Neural cell (in vitro differentiated cells): ENCODE measurements around the gene CASP1. TPM values are rescaled to one million over a fixed set of nuclear protein-coding genes. Genes with fewer than 3 reads are reported as not detected.
"Not testable (repeated sequence)": the region's sequence is repeated elsewhere in the genome, so short reads cannot be mapped to it uniquely, and the experiment has no call there.

ENCODE experiments used
- H2AFZ ChIP-seq: fragments of 200-600, 300-800 bp; sonication (generic), shearing (Covaris generic); 2 replicates; pipeline ENCODE4 v1.6.0; 2014; ENCODE audit warnings: low read depth, mild to moderate bottlenecking, antibody characterized with exemption, low read length, moderate library complexity
- H3F3A ChIP-seq: fragments of 200-600 bp; shearing (Covaris generic); 2 replicates; pipeline ENCODE4 v1.6.1; 2016; ENCODE audit warnings: mild to moderate bottlenecking, moderate library complexity, mixed read lengths, antibody characterized with exemption, low read length; ENCODE audit not compliant: insufficient read depth, poor library complexity, severe bottlenecking
- H3K27ac ChIP-seq: fragments of 200-600, 300-800 bp; sonication (generic), shearing (Covaris generic); 2 replicates; pipeline ENCODE4 v1.5.1; 2014; ENCODE audit warnings: mild to moderate bottlenecking, low read length, moderate library complexity
- H3K27me3 ChIP-seq: fragments of 300-800, 200-600 bp; sonication (generic), shearing (Covaris generic); 2 replicates; pipeline ENCODE4 v1.6.0; 2014; ENCODE audit warnings: mild to moderate bottlenecking, low read depth, low read length, moderate library complexity; ENCODE audit not compliant: insufficient read depth
- H3K36me3 ChIP-seq: fragments of 300-800, 200-600 bp; sonication (generic), shearing (Covaris generic); 2 replicates; pipeline ENCODE4 v1.5.1; 2014; ENCODE audit warnings: mild to moderate bottlenecking, antibody characterized with exemption, low read length, moderate library complexity; ENCODE audit not compliant: insufficient read depth
- H3K4me2 ChIP-seq: fragments of 300-800, 200-600 bp; sonication (generic), shearing (Covaris generic); 2 replicates; pipeline ENCODE4 v1.6.0; 2014; ENCODE audit warnings: mild to moderate bottlenecking, low read length
- H3K4me3 ChIP-seq: fragments of 300-800, 200-600 bp; sonication (generic), shearing (Covaris generic); 2 replicates; pipeline ENCODE4 v1.5.1; 2014; ENCODE audit warnings: mild to moderate bottlenecking, low read length, moderate library complexity
- H3K79me2 ChIP-seq: fragments of 200-600 bp; shearing (Covaris generic); replicated peaks from 2 replicates; pipeline ENCODE4 v1.6.0; 2014; ENCODE audit warnings: mild to moderate bottlenecking, low read length, moderate library complexity; ENCODE audit not compliant: insufficient read depth
- H3K9ac ChIP-seq: fragments of 300-800, 200-600 bp; sonication (generic), shearing (Covaris generic); 2 replicates; pipeline ENCODE4 v1.6.1; 2016; ENCODE audit warnings: mild to moderate bottlenecking, low read length, mixed read lengths
- H3K9me2 ChIP-seq: fragments of 200-600 bp; shearing (Covaris generic); 2 replicates; pipeline ENCODE4 v1.6.1; 2016; ENCODE audit warnings: mild to moderate bottlenecking, low read length, mixed read lengths; ENCODE audit not compliant: insufficient read depth
- H3K9me3 ChIP-seq: fragments of 200-600, 300-800 bp; sonication (generic), shearing (Covaris generic); 2 replicates; pipeline ENCODE4 v1.6.1; 2016; ENCODE audit warnings: mild to moderate bottlenecking, mixed run types, low read length, moderate library complexity, mixed read lengths
- H4K20me1 ChIP-seq: fragments of 200-600 bp; shearing (Covaris generic); 2 replicates; pipeline ENCODE4 v1.6.1; 2016; ENCODE audit warnings: mild to moderate bottlenecking, mixed run types; ENCODE audit not compliant: insufficient read depth
- EP300 ChIP-seq: fragments of 450-650 bp; conservative IDR thresholded peaks from 2 replicates; pipeline ENCODE4 v1.6.1; 2014; ENCODE audit warnings: antibody characterized with exemption, mild to moderate bottlenecking, moderate library complexity; ENCODE audit not compliant: poor library complexity, severe bottlenecking
- EZH2 ChIP-seq: fragments of 200-600, 300-800 bp; shearing (Covaris generic), sonication (generic); IDR thresholded peaks from 2 replicates; pipeline ENCODE4 v1.6.1; 2014; ENCODE audit warnings: antibody characterized with exemption, low read length, borderline replicate concordance, mild to moderate bottlenecking; ENCODE audit not compliant: insufficient read depth, poor library complexity, severe bottlenecking
- MXI1 ChIP-seq: fragments of 450-650 bp; conservative IDR thresholded peaks from 2 replicates; pipeline ENCODE4 v1.6.1; 2014; ENCODE audit warnings: antibody characterized with exemption, mild to moderate bottlenecking; ENCODE audit not compliant: poor library complexity, severe bottlenecking
- POLR2AphosphoS5 ChIP-seq: IDR thresholded peaks from 2 replicates; pipeline ENCODE4 v1.6.1; 2012
- RAD21 ChIP-seq: fragments of 450-650 bp; conservative IDR thresholded peaks from 2 replicates; pipeline ENCODE4 v1.6.1; 2014; ENCODE audit warnings: antibody characterized with exemption, mild to moderate bottlenecking, moderate library complexity
- REST ChIP-seq: IDR thresholded peaks from 2 replicates; pipeline ENCODE4 v1.6.1; 2012; ENCODE audit warnings: borderline replicate concordance
- SMC3 ChIP-seq: fragments of 450-650 bp; conservative IDR thresholded peaks from 2 replicates; pipeline ENCODE4 v1.6.1; 2014; ENCODE audit warnings: antibody characterized with exemption, mild to moderate bottlenecking, moderate library complexity; ENCODE audit not compliant: poor library complexity
- TAF1 ChIP-seq: IDR thresholded peaks from 2 replicates; pipeline ENCODE4 v1.6.1; 2012; ENCODE audit warnings: low read depth
- polyA plus RNA-seq: library from polyadenylated mRNA; depleted of rRNA; stranded (reverse); fragments of >200 nt; gene quantifications from 2 replicates; pipeline ENCODE4 v1.2.3, GENCODE V29; 2014
- TF ChIP-seq, protein P1 (sequence below): fragments of 450-650 bp; IDR thresholded peaks from 2 replicates; pipeline ENCODE4 v1.5.1; 2014; ENCODE audit warnings: antibody characterized with exemption, mild to moderate bottlenecking, moderate library complexity; ENCODE audit not compliant: poor library complexity, severe bottlenecking

Gene CASP1
- polyA plus RNA-seq, 1 donor from 2014 or later: not detected

- Histone ChIP-seq H3K9me3 (no peaks in the 10 kb centered on the region), H3K79me2 (no peaks in the 10 kb centered on the region), H3F3A (no peaks in the 10 kb centered on the region), H3K27me3 (no peaks in the 10 kb centered on the region), H3K9me2 (no peaks in the 10 kb centered on the region), H3K36me3 (no peaks in the 10 kb centered on the region), H4K20me1 (no peaks in the 10 kb centered on the region), H3K4me2 (no peak overlapping the region), H3K27ac (no peak overlapping the region), H3K9ac (no peak overlapping the region), H3K4me3 (no peak overlapping the region), H2AFZ (no peak overlapping the region)
- TF ChIP-seq MXI1: no peak
- no peak for TF ChIP-seq RAD21
- no peak for TF ChIP-seq TAF1
- no peak for TF ChIP-seq POLR2AphosphoS5
- TF ChIP-seq SMC3: no peak
- TF ChIP-seq, protein P1, sequence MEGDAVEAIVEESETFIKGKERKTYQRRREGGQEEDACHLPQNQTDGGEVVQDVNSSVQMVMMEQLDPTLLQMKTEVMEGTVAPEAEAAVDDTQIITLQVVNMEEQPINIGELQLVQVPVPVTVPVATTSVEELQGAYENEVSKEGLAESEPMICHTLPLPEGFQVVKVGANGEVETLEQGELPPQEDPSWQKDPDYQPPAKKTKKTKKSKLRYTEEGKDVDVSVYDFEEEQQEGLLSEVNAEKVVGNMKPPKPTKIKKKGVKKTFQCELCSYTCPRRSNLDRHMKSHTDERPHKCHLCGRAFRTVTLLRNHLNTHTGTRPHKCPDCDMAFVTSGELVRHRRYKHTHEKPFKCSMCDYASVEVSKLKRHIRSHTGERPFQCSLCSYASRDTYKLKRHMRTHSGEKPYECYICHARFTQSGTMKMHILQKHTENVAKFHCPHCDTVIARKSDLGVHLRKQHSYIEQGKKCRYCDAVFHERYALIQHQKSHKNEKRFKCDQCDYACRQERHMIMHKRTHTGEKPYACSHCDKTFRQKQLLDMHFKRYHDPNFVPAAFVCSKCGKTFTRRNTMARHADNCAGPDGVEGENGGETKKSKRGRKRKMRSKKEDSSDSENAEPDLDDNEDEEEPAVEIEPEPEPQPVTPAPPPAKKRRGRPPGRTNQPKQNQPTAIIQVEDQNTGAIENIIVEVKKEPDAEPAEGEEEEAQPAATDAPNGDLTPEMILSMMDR: no peak
- no peak for TF ChIP-seq REST
- no peak for TF ChIP-seq EZH2
- TF ChIP-seq EP300: no peak
These were observed 10.8 kb upstream of the CASP1 start for GRCh38 chr11:105045676-105046296.

DNA sequence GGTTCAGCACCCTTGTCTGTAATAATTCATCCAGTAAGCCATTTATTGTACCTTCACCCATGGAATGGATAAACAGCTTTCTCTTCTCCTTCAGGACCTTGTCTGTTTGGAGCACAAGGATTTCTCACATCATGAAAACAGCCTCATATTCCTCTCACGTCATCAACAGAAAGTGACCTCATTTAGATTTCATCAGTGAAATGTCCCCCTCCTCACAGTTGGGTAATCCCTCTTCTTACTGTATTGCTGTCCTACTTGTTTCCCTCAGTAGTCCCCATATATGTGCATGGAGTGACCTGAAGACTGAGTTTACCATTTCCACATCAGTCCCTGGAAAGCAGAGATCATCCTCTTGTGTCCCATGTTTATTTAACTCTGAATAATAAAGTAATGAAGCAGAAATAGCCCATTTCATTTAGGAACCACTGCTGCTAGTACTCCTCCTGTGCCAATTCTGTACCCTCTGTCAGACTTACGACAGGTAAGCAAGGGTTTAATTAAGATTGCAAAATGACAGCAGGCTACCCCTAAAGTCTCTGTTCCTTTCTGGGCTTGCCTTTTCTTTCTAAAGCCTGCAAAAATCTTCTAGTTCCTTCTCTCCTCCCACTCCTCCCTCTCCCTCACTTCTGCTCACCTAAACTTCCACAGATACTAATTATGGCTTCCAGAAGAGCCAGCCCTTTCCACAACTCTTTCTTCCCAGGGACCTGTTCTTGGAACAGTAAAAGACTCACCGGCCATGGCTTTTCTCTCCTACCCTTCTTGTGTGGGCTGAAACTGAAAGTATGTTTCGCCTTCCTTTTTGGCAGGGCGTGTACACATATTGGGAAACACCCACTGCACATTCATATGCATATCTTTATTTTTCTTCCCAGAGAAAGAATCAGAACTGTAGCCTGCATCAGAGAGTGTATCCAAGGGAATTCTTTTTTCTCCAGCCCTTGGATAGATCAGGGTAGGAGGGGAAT lies 9.9 kb upstream of the CASP1 start, which contains the start of gene CARD16:
TSS of gene CARD16 (minus strand) at position 779 of the 968 bp plus-strand sequence. CDS start at position 741, 38 bp downstream.
- not testable (repeated sequence) for H3K4me3 ChIP-seq, H3K9me2 ChIP-seq, H3K4me2 ChIP-seq, H2AFZ ChIP-seq, H3K79me2 ChIP-seq, H3K9ac ChIP-seq, H3K27me3 ChIP-seq, H3K27ac ChIP-seq, H3K36me3 ChIP-seq, H3K9me3 ChIP-seq, H3F3A ChIP-seq, H4K20me1 ChIP-seq
